NB4 (cell line): ENCODE data around the gene CACTIN.

Experiments
- CTCF ChIP-seq: IDR thresholded peaks from one replicate; pipeline ENCODE4 v1.5.1; 2012; ENCODE audit warnings: low read depth, low read length
- POLR2A ChIP-seq: IDR thresholded peaks from 2 replicates; pipeline ENCODE4 v1.6.1; 2011; ENCODE audit warnings: mild to moderate bottlenecking; ENCODE audit not compliant: insufficient read length; ENCODE audit errors: extremely low read depth

- no peak for TF ChIP-seq CTCF
- TF ChIP-seq POLR2A: no peak
Measured at GRCh38 chr19:3633559-3633988, 7.0 kb upstream of the CACTIN start.
